Esophagus muscularis mucosa (tissue), 3 donors: ENCODE measurements around the gene BUB1B.
"Not testable (repeated sequence)": the region's sequence is repeated elsewhere in the genome, so short reads cannot be mapped to it uniquely, and the experiment has no call there.

Experiments used
- CTCF ChIP-seq, 3 experiments: fragments of 200-600 bp in 2 of 3; fragments of 450-650 bp in 1 of 3; sonication (generic) in 2 of 3; IDR thresholded peaks; one replicate each; pipeline ENCODE4 v1.5.1; 2017 to 2019; ENCODE audit warnings: antibody characterized with exemption in 3 of 3, mild to moderate bottlenecking in 2 of 3, moderate library complexity in 1 of 3
- POLR2A ChIP-seq: fragments of 450-650 bp; IDR thresholded peaks from one replicate; pipeline ENCODE4 v1.6.1; 2017; ENCODE audit warnings: antibody characterized with exemption, moderate library complexity, mild to moderate bottlenecking, low read depth

GRCh38 chr15:40138201-40138570 lies 22.7 kb upstream of the BUB1B start:
- not testable (repeated sequence) for TF ChIP-seq POLR2A; CTCF (IDR thresholded peaks at IDR 0.05)
